GM18507 (cell line): ENCODE data around the gene TRIM10.

Experiments used
- DNase-seq: peaks from one replicate; pipeline ENCODE4 v3.0.0; 2011; ENCODE audit warnings: low read depth; ENCODE audit not compliant: insufficient read length; ENCODE audit errors: extremely low spot score
- FAIRE-seq: peaks from 2 replicates; lab custom pipeline; 2011; peaks lifted over from hg19 to GRCh38; lab: Jason Lieb, UNC

Gene TRIM10, protein sequence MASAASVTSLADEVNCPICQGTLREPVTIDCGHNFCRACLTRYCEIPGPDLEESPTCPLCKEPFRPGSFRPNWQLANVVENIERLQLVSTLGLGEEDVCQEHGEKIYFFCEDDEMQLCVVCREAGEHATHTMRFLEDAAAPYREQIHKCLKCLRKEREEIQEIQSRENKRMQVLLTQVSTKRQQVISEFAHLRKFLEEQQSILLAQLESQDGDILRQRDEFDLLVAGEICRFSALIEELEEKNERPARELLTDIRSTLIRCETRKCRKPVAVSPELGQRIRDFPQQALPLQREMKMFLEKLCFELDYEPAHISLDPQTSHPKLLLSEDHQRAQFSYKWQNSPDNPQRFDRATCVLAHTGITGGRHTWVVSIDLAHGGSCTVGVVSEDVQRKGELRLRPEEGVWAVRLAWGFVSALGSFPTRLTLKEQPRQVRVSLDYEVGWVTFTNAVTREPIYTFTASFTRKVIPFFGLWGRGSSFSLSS

GRCh38 chr6:30160785-30161531 is at the start of gene TRIM10:
Gene TRIM10 (minus strand): TSS chr6:30161211. CDS start chr6:30160858, 353 bp downstream.
- no peak for DNase-seq
- FAIRE-seq = no peak

DNA sequence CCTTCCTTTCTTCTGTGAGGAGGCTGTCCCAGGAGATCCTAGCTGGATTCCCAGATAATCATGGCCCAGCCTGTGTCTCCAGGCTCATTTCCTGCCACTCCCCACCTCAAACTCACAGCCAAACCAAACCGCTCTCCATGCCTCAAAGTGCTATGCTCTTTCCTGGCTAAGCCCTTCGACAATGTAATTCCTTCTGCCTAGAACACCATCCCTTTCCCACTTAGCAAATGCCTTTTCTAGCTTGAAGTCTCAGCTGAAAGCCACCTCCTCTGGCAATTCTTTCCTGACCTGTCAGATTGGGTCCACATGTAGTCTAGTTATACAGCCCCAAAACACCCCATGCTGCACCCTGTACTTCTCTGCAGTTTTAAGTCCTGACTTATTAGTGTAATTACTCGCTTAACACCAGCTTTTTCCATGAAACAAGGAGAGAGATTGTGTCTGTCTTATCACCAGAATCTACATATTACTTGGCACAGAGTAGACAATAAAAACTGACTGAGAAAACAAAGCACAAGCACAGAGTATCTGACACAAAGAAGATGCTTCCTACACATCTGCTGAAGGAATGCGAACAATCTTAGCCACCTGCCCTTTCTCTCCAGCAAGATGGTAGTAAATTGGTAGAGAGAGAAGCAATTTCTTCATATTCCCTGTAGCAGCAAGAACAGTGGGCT is 46.7 kb upstream of the TRIM10 start:
- FAIRE-seq (no peak), DNase-seq (no peak)

DNA sequence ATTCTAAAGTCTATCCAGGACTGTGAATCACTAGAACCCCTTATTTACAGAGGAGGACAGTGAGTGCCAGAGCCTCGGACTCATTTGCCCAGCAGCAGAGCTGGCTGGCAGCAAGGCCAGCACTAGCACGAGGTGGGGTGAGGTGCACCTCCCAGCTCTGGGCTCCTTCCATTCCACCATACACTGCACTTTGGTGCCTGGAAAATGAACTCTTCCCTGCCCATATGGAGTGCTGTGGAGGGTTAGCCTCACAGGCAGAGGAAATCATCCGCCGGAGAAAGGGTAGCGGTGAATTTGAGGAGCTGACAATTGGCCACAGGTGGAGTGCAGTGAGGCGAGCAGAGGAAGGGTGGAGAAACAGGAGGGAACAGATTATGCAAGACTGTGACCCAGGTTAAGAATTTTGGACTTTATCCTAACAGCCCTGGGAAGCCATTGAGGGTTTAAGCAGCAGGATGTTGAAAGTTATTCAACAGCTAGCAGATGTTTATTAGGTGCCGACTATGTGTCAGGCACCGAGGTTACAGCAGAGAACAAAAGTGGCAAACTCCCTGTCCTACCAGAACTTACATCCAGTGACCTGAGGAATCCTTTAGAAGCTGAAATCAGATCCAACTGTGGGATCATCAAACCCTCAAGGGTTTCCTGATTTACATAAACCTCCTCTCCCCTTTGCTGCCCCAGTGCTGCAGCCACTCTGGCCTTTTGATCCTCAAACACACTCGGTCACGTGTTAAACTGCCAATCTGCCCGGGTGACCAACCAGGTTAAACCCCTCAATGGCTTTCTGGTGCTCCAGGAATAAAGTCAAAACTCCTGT is 46.0 kb upstream of the TRIM10 start:
- FAIRE-seq (no peak), DNase-seq (no peak)

- FAIRE-seq (no peak), DNase-seq (no peak)
Measured at GRCh38 chr6:30206152-30206551, 45.1 kb upstream of the TRIM10 start.

DNA sequence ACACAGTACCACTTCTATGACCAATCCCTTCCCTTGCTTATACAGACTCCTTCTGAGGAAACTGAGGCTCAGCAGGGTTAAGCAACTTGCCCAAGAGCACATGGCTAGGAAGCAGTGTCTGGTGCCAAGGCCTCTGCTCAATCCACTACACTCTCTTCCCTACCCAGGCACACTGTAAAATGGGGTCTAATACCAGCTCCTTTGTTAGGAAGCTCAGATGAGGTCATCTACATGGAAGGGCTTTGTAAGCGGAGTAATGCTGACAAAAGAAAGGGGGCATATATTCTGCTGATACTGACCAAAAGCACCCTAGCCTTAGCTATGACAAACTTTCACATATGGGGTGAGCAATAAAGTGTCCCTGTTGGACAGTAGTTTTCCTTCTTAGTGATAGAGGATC is 43.1 kb upstream of the TRIM10 start:
- FAIRE-seq (no peak), DNase-seq (no peak)

DNA sequence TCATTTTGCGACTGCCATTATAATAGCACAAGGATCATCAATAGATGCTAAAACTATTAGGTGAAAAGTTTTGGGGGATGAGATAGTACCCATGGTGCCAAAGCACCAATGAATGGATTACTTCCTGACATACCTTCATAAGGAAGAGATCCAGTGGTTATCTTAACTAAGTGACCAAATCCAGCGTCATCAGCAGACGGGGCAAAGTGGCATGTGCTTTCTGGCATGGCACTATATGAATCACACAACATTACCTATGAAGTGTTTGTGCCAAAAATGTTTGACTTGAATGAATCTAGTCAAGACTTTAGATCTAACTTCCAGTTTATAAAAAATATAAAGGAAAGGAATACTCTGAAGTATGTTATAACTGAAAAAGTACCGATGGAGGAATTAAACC is 41.4 kb upstream of the TRIM10 start:
- FAIRE-seq = no peak
- no peak for DNase-seq

- FAIRE-seq = peak; percentile 91
- DNase-seq = peak; percentile 45
Measured at GRCh38 chr6:30200551-30201281, 39.7 kb upstream of the TRIM10 start.

DNA sequence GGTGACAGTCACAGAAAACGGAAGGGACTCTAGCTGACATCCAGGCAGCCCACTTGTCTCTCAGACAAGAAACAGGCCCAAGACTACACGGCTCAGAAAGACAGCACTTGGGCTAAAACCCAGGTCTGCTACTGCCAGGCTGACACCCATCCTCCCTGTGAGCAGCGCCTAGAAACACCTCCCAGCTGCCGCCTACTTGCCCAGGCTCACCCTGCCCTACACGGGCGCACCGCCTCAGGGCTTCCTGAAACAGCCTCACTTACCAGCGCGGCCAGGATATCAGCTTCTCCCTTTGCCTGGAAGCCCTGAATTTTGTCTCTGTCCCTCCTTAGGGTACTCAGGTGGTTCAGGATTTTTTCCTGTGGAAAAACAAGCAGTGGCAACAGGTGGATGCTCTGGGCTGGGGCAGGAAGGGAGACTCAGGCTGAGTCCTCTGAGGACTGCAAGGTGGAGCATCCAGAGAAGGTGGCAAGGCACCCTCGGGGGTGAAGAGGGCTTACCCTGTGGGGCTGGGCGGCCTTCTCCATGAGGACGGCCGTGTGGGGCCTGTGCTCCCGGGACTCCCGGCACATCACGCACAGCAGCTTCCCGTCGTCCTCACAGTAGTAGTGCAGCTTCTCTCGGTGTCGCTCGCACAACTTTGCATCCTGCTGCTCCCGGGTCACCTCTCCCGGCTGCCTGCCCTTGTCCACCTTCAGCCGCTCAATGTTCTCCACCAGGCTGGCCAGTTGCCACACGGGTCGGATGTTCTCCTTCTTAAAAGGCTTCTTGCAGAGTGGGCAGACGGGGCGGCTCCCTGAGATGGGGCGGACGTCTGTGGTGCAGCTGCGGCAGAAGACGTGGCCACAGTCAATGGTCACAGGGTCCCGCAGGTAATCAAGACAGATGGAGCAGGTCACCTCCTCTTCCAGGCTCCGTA is 37.4 kb upstream of the TRIM10 start:
- DNase-seq (no peak), FAIRE-seq (no peak)

DNA sequence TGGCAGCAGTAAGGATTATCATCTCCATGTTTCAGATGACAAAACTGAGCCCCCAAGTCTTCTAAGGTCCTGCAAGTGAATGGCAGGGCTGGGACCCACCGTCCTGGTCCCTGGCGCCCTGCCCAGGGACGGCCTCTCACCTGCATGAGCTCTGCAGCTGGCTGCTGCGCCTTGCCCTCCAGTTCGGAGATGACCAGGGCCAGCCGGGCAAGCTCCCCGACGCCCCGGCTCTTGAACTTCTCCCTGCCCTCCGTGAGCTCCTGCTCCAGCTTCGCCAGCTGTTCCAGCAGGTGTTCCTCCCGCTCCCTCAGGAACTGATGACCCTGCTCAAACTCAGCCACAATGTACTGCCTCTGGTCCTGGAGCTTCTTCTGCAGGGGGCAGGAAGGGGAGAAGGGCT is 35.4 kb upstream of the TRIM10 start:
- no peak for FAIRE-seq

DNA sequence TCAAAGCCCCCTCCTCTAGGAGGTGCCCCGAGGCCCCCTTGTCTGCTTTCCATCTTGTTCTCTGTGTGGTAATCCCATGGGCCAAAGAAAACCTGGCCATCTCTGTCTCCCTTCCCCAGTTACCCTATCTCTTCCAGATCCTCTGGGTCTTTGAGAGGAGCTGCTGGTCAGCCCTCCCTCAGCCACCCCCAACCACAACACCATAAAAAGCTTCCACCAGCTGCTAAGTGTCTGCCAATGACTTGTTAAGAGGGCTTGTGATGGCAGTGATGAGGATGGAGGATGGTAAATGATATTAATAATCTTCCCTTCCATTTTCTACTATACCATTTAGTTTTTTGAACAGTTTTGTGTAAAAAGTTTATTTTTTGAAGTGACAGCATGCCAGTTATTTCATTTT is 34.9 kb upstream of the TRIM10 start:
- no peak for FAIRE-seq
- no peak for DNase-seq

More for the DNA sequence above, 35.4 kb upstream of the TRIM10 start:
- DNase-seq = no peak

DNA sequence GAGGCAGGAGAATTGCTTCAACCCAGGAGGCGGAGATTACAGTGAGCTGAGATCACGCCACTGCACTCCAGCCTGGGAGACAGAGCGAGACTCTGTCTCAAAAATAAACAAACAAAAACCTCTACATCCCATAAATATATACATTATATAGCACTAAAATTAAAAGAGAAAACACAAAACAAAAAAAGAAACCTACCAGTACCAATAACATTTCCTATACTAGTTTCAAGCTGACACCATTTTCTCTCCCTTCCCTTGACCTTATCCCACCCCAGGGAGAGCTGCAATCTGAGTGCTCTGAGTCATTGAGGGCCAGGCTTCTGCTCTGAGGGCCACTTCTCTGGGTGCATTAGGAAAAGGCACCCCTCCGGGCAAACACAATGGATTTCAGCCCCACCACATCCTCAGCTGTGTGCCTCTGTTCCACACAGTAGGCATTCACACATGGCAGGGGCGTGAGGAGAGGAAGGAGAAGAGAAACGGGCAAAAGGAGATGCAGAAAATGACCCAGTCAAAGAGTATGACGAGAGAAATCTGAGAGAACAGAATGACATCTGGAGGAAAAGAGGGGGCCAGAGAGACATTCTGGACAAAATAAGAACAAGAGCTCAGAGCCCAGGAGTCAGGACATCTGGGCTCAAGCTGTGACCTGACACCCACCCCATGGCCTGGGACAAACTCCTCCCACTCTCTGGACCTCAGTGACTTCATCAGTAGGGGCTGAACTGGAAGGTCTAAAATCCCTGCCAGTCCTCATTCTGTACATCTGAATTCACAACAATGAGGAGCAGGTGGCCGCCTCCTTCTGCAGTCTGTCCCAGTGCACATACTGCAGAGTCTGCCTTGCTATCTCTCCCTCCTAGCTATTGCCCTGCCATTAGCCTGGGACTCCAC is 34.0 kb upstream of the TRIM10 start:
- no peak for DNase-seq
- no peak for FAIRE-seq

DNA sequence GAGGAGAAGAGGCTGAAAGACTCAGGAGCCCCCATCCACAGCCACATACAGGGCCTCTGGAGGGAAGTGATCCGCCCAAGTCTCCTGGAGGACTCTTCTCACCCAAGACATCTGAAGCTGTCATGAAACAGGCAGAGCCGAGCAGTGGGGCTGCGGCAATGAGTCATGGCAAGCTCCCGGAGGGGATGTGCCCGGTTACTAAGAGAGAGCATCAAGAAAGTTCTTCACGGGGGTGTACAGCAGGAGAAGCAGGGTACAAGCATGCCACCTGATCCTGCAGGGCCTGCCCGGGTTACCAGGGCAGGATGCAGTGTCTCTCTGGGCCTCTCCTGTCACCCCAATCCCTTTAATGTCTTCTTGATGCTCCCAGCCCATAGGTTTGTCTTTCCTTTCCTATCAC is 31.1 kb upstream of the TRIM10 start:
- DNase-seq (no peak), FAIRE-seq (no peak)

DNA sequence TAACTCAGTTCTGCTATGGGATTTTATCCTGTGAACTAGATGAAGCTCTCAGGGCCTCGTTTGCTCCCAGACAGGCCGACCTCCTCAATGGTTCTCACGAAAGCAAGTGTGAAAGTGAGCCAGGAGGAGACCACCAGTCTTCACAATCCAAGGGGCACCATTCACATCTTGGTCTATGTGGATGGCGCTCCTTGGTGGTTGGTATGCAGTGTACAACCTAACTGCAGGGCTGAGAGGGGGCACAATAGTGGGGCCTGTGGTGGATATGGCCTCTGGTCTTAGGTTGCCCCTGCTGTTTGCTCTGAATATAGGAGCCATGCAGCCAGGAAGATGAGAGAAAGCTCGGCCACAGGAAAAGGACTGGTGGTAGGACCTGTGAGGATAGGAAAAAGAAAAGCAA is 27.5 kb upstream of the TRIM10 start:
- FAIRE-seq (no peak), DNase-seq (no peak)

DNA sequence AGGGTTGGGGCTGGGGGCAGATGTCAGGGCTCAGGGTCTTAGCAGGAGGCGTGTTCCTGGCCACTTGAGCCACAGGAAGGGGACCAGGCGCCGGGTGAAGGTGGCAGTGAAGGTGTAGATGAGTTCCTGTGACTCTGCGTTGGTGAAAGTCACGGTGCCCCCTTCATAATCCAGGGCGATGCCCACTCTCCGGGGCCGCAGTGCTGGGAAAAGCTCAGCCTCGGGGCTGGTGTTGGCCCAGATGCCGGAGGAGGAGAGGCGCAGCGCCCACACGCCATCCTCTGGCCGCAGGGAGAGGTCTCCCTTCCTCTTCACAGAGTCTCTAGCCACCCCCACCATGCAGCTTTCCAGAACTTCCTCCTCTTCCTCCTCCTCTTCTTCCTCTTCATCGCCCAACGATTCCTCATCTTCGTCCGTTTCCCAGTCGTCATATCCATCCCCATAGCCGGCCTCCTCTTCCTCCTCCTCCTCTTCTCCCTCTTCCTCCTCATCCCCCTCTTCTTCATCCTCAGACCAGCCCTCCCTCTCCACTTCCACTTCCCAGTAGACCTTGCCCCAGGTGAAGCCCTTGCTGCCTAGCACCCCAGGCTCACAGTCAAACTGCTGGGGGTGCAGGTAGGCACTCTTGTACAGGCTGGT is 25.0 kb upstream of the TRIM10 start:
- DNase-seq (no peak), FAIRE-seq (no peak)

GRCh38 chr6:30184417-30185031 is 23.5 kb upstream of the TRIM10 start:
- no peak for DNase-seq
- FAIRE-seq = no peak

DNA sequence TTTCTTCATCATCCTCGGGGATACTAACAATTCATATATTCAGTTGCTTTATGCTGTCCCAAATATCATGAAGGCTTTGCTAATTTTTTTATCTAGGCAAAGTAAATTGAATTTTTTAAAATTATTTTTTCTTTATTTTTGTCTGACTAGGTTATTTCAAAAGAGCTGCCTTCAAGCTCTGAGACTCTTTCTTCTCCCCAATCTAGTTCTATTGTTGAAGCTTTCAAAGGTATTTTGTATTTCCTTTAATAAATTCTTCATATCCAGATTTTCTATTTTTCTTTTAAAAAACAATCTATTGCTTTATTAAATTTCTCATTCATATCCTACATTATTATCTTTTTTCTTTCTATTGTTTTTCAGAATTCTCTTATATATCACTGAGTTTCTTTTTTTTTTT is 19.1 kb upstream of the TRIM10 start:
- FAIRE-seq (no peak), DNase-seq (no peak)
